ENCODE measurements around the gene CACNG3.

DNA sequence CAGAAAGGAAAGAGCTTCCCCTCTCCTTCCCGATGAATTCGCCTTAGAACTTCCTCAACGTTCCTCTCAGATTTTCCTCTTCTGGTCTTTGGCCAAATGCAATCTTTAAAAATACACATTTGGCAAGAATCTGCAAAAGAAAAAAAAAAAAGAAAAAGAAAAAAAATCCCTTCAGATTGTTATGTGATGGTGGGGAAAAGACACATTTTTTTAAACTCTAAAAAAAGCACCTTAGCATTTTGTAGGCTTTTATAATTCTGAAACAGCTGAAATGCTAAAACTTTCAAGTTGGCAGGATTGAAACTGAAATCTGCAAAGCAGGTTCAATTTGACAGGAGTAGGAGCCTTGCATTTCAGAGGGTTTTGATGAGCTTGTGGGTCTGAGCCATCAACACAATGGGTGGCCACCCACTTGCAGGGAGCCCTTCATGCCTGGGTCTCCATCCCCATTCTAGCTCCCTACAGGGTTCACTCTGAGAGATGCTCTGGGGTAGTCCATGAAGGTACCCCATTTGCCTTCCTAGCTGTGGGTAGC, 33.1 kb downstream of the CACNG3 start:
- no peak for TF ChIP-seq CTCF (conservative IDR thresholded peaks at IDR 0.05; ENCODE audit: low read depth, low read length)
- TF ChIP-seq EZH2phosphoT487 (IDR thresholded peaks at IDR 0.05; ENCODE audit: borderline replicate concordance, low read length), result no peak

All from PC-3 (cell line).